ENCODE measurements around the gene KCNJ3.

DNA sequence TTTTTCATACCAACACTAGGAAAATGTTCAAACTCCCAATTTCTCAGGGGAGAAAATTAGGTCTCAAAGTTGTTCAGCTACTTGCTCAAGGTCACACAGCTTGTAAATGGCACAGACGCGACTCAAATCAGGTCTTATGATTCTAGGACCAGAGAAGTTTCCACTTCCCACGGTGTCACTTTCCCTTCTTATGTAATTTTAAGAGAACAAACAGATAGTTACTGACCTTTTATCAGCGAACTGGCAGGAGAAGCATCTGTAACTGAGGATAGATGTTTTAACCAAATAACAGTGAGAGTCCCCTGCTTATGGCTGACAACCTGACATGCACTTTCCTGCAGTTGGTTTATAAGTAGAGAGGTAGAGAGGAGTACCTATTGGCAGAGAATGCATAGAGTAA lies 2.1 kb upstream of the KCNJ3 start:
- TF ChIP-seq, protein P1, sequence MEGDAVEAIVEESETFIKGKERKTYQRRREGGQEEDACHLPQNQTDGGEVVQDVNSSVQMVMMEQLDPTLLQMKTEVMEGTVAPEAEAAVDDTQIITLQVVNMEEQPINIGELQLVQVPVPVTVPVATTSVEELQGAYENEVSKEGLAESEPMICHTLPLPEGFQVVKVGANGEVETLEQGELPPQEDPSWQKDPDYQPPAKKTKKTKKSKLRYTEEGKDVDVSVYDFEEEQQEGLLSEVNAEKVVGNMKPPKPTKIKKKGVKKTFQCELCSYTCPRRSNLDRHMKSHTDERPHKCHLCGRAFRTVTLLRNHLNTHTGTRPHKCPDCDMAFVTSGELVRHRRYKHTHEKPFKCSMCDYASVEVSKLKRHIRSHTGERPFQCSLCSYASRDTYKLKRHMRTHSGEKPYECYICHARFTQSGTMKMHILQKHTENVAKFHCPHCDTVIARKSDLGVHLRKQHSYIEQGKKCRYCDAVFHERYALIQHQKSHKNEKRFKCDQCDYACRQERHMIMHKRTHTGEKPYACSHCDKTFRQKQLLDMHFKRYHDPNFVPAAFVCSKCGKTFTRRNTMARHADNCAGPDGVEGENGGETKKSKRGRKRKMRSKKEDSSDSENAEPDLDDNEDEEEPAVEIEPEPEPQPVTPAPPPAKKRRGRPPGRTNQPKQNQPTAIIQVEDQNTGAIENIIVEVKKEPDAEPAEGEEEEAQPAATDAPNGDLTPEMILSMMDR (tag by site-specific recombination; IDR thresholded peaks at IDR 0.05), result no peak
- TF ChIP-seq ZNF138 (tag by site-specific recombination; IDR thresholded peaks at IDR 0.05; ENCODE audit: borderline replicate concordance) (no peak), ZNF792 (tag by site-specific recombination; IDR thresholded peaks at IDR 0.05) (no peak), ZNF843 (tag by site-specific recombination; IDR thresholded peaks at IDR 0.05) (no peak), ZXDB (tag by site-specific recombination; IDR thresholded peaks at IDR 0.05) (no peak)

All from HEK293 (cell line).